Spleen (tissue), 11 donors: Measurements from ENCODE around the gene ASF1B. TPM values are rescaled to one million over a fixed set of nuclear protein-coding genes. Genes with fewer than 3 reads are reported as not detected.
A peak's percentile ranks its signal among the peaks of the same experiment; 100 is the strongest.

Experiments used
- DNase-seq: peaks from one replicate; pipeline ENCODE4 v3.0.0-alpha.2; 2020
- H3K27ac ChIP-seq, 8 donors: fragments of 200-600 bp; sonication (generic) in 7 of 8; 1 replicate in 4 of 8; 2 replicates in 4 of 8; pipeline versions ENCODE4 v1.5.0 to v1.8.0; 2016 to 2021; ENCODE audit warnings: inconsistent platforms in 4 of 8, mild to moderate bottlenecking in 4 of 8, moderate library complexity in 1 of 8
- H3K27me3 ChIP-seq, 7 donors: fragments of 200-600 bp; sonication (generic) in 6 of 7; replicated peaks in 1 of 7; 1 replicate in 4 of 7; 2 replicates in 3 of 7; pipeline versions ENCODE4 v1.5.0 to v1.8.0; 2016 to 2021; ENCODE audit warnings: inconsistent platforms in 3 of 7, mild to moderate bottlenecking in 1 of 7
- H3K36me3 ChIP-seq, 6 donors: fragments of 200-600 bp; sonication (generic) in 5 of 6; 1 replicate in 4 of 6; 2 replicates in 2 of 6; pipeline versions ENCODE4 v1.5.0 to v1.8.0; 2016 to 2021; ENCODE audit warnings: inconsistent platforms in 2 of 6
- H3K4me1 ChIP-seq, 6 donors: fragments of 200-600 bp; sonication (generic) in 5 of 6; 1 replicate in 3 of 6; 2 replicates in 3 of 6; pipeline versions ENCODE4 v1.5.0 to v1.8.0; 2016 to 2021; ENCODE audit warnings: inconsistent platforms in 3 of 6
- H3K4me3 ChIP-seq, 8 donors: fragments of 200-600 bp; sonication (generic) in 7 of 8; 1 replicate in 4 of 8; 2 replicates in 4 of 8; pipeline versions ENCODE4 v1.5.0 to v1.8.0; 2016 to 2021; ENCODE audit warnings: inconsistent platforms in 4 of 8, mild to moderate bottlenecking in 4 of 8, moderate library complexity in 2 of 8
- H3K9me3 ChIP-seq, 8 donors: fragments of 200-600 bp; sonication (generic) in 7 of 8; 1 replicate in 4 of 8; 2 replicates in 4 of 8; pipeline versions ENCODE4 v1.5.0 to v1.8.0; 2016 to 2021; ENCODE audit warnings: inconsistent platforms in 4 of 8
- CTCF ChIP-seq, 11 experiments: fragments of 200-600 bp in 7 of 11; fragments of 450-650 bp in 4 of 11; sonication (generic) in 4 of 11; IDR thresholded peaks in 8 of 11; conservative IDR thresholded peaks in 3 of 11; 1 replicate in 7 of 11; 2 replicates in 4 of 11; pipeline versions ENCODE4 v1.4.0 to v1.8.0; 2016 to 2021; ENCODE audit warnings: antibody characterized with exemption in 11 of 11, inconsistent platforms in 4 of 11, mild to moderate bottlenecking in 1 of 11
- POLR2A ChIP-seq, 3 donors: fragments of 450-650 bp; IDR thresholded peaks; one replicate each; pipeline ENCODE4 v1.5.1; 2017; ENCODE audit warnings: antibody characterized with exemption in 3 of 3, mild to moderate bottlenecking in 1 of 3
- POLR2AphosphoS5 ChIP-seq, 3 donors: sonication (generic); formaldehyde crosslinking; IDR thresholded peaks; one replicate each; pipeline ENCODE4 v1.5.1; 2017; ENCODE audit warnings: antibody characterized with exemption in 3 of 3
- WGBS, 5 donors: extraction: QIAGEN DNeasy Blood & Tissue Kit in 3 of 5; methylation state at CpG; one replicate each; pipeline versions ENCODE4 v1.1.5 to v1.1.7; 2013 to 2018; 5-methylcytosine and 5-hydroxymethylcytosine counted together
- intact Hi-C: fragments of 100-400 bp; cut with DNase I; formaldehyde crosslinking; loops from one replicate; pipeline ENCODE4 v1.15.0; 2023; ENCODE audit warnings: low total_unique reads
- polyA plus RNA-seq, 3 donors: library from polyadenylated mRNA; stranded (reverse); fragments of 200-250 nt; gene quantifications; one replicate each; pipeline ENCODE4 v1.2.1, GENCODE V29; 2013
- total RNA-seq, 7 donors: library from RNA; depleted of rRNA in 3 of 7; stranded (reverse); fragments of >200 nt in 3 of 7; fragmentation: NEBNext Ultra II Directional in 4 of 7; extraction: Animal tissue kit (Norgen Biotek cat#: 25700) in 4 of 7; gene quantifications; one replicate each; pipeline versions ENCODE4 v1.1.0 to v1.2.1, GENCODE V29; 2016 to 2021
- donor health status: healthy with polysubstance abuse.
- donor health status: DM: no; HTN: no; CAD: no; lungs with moderate emphysema.
- donor health status: DM: no; HTN: no; CAD: no.
- donor health status: Bipolar disorder and iron deficiency.
- donor health status: healthy.
- donor health status: DM: no; HTN: no; CAD: no.
- donor health status: DM: yes; HTN: yes; CAD: no.

The ASF1B gene
- total and polyA plus RNA-seq, 10 donors, result 3.8 to 24.8 (median 8.6) TPM

GRCh38 chr19:14141041-14141440 lies 4.7 kb upstream of the ASF1B start:
- TF ChIP-seq POLR2A (IDR thresholded peaks at IDR 0.05) (no peak), POLR2AphosphoS5 (IDR thresholded peaks at IDR 0.05) (no peak), CTCF (IDR thresholded peaks at IDR 0.05 in 8 of 11, conservative IDR thresholded peaks at IDR 0.05 in 3 of 11) (no peak)
- WGBS, 5 donors, result 91 to 94% (median 93%) methylated on average over 8 of the region's 8 CpGs
- H3K27ac ChIP-seq, result peak overlapping the region in 2 of 8 donors; percentile 97 to 99
- peaks cover 0 to 8% (median 0%) of the 10 kb centered on the region in 6 donors for H3K36me3 ChIP-seq
- H3K4me1 ChIP-seq, result peaks cover 17 to 54% (median 38%) of the 10 kb centered on the region in 6 donors
- H3K27me3 ChIP-seq, result no peaks in the 10 kb centered on the region
- no peaks in the 10 kb centered on the region for H3K9me3 ChIP-seq
- no peak overlapping the region for H3K4me3 ChIP-seq
- DNase-seq, result no peak
- intact Hi-C loops, result no loop called here

- Histone ChIP-seq H3K9me3 (no peaks in the 10 kb centered on the region), H3K27me3 (no peaks in the 10 kb centered on the region), H3K36me3 (peaks cover 0 to 8% (median 0%) of the 10 kb centered on the region in 6 donors), H3K4me1 (peaks cover 17 to 65% (median 47%) of the 10 kb centered on the region in 6 donors), H3K4me3 (no peak overlapping the region), H3K27ac (peak overlapping the region in 6 of 8 donors; percentile 36 to 99 (median 98))
- 36 to 67% (median 51%) methylated on average over 9 of the region's 9 CpGs for WGBS, 5 donors
- DNase-seq, result no peak
- intact Hi-C loops, result loop anchor here (10.0 kb wide), 1 partner anchor 55 kb away; the partner anchor contains the start of gene C19orf67
- TF ChIP-seq POLR2A (IDR thresholded peaks at IDR 0.05) (peak in 1 of 3 donors; percentile 8), POLR2AphosphoS5 (IDR thresholded peaks at IDR 0.05) (peak in 2 of 3 donors; percentile 12 to 56), CTCF (IDR thresholded peaks at IDR 0.05 in 8 of 11, conservative IDR thresholded peaks at IDR 0.05 in 3 of 11) (no peak)
These were observed 3.6 kb upstream of the ASF1B start for GRCh38 chr19:14139944-14140343.

- H3K9me3 ChIP-seq, result no peaks in the 10 kb centered on the region
- peak overlapping the region in 7 of 8 donors; percentile 18 to 99 (median 97) for H3K27ac ChIP-seq
- peaks cover 17 to 72% (median 47%) of the 10 kb centered on the region in 6 donors for H3K4me1 ChIP-seq
- no peaks in the 10 kb centered on the region for H3K27me3 ChIP-seq
- DNase-seq, result no peak
- WGBS, 5 donors, result 67 to 83% (median 72%) methylated on average over 9 of the region's 9 CpGs
- no peak for TF ChIP-seq POLR2AphosphoS5 (IDR thresholded peaks at IDR 0.05)
- no peak for TF ChIP-seq CTCF (IDR thresholded peaks at IDR 0.05 in 8 of 11, conservative IDR thresholded peaks at IDR 0.05 in 3 of 11)
- no peak for TF ChIP-seq POLR2A (IDR thresholded peaks at IDR 0.05)
- intact Hi-C loops, result loop anchor here (10.0 kb wide), 1 partner anchor 54 kb away; the partner anchor contains the start of gene C19orf67
- no peak overlapping the region for H3K4me3 ChIP-seq
- H3K36me3 ChIP-seq, result peaks cover 0 to 8% (median 0%) of the 10 kb centered on the region in 6 donors
These were observed 2.3 kb upstream of the ASF1B start for GRCh38 chr19:14138576-14139265.

GRCh38 chr19:14135985-14136508 lies 342 bp downstream of the ASF1B start:
- Histone ChIP-seq H3K9me3 (no peaks in the 10 kb centered on the region), H3K27me3 (no peaks in the 10 kb centered on the region), H3K4me3 (peak overlapping the region; percentile 43 to 93 (median 74)), H3K4me1 (peaks cover 17 to 64% (median 47%) of the 10 kb centered on the region in 6 donors), H3K27ac (peak overlapping the region in 7 of 8 donors; percentile 96 to 99 (median 98)), H3K36me3 (peaks cover 0 to 3% (median 0%) of the 10 kb centered on the region in 6 donors)
- TF ChIP-seq POLR2A (IDR thresholded peaks at IDR 0.05) (no peak), CTCF (IDR thresholded peaks at IDR 0.05 in 8 of 11, conservative IDR thresholded peaks at IDR 0.05 in 3 of 11) (no peak), POLR2AphosphoS5 (IDR thresholded peaks at IDR 0.05) (no peak)
- intact Hi-C loops, result loop anchor here (10.0 kb wide), 1 partner anchor 51 kb away; the partner anchor contains the start of gene C19orf67
- WGBS, 5 donors, result 0 to 3% (median 1%) methylated on average over 19 to 38 of the region's 38 CpGs
- no peak for DNase-seq
